GM18505 (cell line): ENCODE measurements around the gene NTPCR.

Source experiments
- ATAC-seq: cut with Tn5 transposase; IDR thresholded peaks from one replicate; pipeline ENCODE4 v1.9.1; 2021; ENCODE audit not compliant: unreplicated experiment
- POLR2A ChIP-seq: IDR thresholded peaks from 4 replicates; pipeline ENCODE4 v1.6.1; 2011; ENCODE audit warnings: borderline replicate concordance; ENCODE audit not compliant: insufficient read depth, insufficient read length; ENCODE audit errors: extremely low read depth

Gene NTPCR

DNA sequence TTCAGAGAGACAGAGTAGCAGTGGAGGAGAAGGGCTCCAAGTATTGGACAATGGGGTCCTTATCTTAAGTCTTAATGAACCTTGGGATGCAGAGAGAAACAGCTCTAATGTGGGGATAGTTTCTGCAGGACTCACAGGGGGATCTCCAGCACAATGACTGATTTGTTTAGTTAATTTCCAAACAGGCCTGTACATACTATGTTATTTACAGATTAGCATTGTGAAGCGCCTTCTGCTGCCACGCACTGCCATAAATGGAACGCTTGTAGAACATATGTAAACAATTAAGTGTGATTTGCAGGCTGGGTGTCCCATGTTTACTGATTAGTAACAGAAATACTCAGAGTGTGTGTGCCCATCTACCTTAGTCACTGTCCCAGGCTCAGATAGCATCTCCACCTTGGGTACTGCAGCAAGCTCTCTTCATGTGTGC, 56.1 kb downstream of the NTPCR start:
- no peak for ATAC-seq
- TF ChIP-seq POLR2A = no peak

DNA sequence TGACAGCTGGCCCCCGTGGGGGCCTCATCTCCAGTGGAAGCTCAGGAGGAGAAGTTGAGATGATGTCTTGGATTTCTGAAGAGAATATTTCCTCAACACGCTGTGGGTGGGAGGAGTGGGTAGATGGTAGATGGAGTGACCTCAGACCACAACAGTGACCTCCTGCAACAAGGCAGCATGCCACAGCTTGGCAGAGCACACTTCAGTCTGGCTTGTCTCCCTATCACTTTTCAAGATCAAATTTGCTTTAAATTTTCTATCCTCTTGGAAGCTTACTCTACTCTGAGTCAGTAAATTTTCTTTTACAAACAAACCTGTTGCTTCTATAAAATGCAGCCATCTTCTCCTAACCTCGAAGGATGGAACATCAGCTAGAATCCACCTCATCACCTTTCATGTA, 59.7 kb downstream of the NTPCR start:
- no peak for TF ChIP-seq POLR2A
- ATAC-seq = no peak

GRCh38 chr1:233012021-233012420, 61.6 kb downstream of the NTPCR start:
- TF ChIP-seq POLR2A = no peak
- ATAC-seq = no peak

- no peak for TF ChIP-seq POLR2A
- ATAC-seq = no peak
These were observed 65.6 kb downstream of the NTPCR start for GRCh38 chr1:233015965-233016364.

DNA sequence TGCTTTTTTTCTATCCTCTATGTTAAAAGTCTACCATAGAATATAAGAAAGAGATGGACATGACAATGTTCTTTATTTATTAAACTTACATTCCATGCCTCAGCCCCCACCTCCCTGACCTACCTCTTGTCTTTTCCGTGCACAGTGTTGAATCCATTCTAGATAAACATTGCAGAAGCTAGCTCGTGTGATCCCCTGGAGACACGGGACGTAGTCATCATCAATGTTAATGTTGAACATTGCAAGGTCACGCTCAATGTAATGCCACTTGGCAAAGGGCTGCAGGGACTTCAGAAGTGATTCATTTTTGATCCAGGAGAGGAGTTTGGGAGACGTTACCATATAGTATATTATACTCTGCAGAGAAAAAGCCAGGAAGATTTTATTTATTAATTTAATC, 66.4 kb downstream of the NTPCR start:
- ATAC-seq = no peak
- TF ChIP-seq POLR2A = no peak

GRCh38 chr1:233019083-233019482, 68.7 kb downstream of the NTPCR start:
- TF ChIP-seq POLR2A = no peak
- no peak for ATAC-seq

GRCh38 chr1:233019778-233020325, 69.4 kb downstream of the NTPCR start:
- ATAC-seq = no peak
- TF ChIP-seq POLR2A = no peak

GRCh38 chr1:233020426-233020825, 70.0 kb downstream of the NTPCR start:
- TF ChIP-seq POLR2A = no peak
- no peak for ATAC-seq

DNA sequence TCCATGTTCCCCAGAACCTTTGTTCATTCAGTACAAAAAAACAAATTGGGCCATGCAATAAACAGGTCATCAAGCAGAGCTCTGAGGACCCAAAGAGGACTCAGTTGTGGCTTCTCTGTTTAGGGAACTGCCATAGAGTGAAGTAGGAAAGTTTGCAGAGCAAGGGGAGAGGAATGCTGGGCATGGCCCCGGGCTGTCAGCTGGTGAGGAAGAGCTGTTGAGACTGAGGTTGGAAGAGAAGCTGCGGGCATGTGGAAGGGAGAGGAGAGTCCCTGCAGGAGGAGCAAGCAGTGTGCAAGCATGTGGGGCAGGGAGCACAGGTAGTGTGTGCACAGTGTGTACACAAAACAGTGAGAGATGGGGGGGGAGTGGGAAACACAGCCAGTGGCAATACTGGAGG, 71.8 kb downstream of the NTPCR start:
- no peak for TF ChIP-seq POLR2A
- ATAC-seq = no peak

- ATAC-seq = no peak
- TF ChIP-seq POLR2A = no peak
These were observed 73.8 kb downstream of the NTPCR start for GRCh38 chr1:233024199-233024598.

GRCh38 chr1:233025157-233025556, 74.7 kb downstream of the NTPCR start:
- TF ChIP-seq POLR2A = no peak
- no peak for ATAC-seq

GRCh38 chr1:233025567-233025966, 75.2 kb downstream of the NTPCR start:
- TF ChIP-seq POLR2A = no peak
- no peak for ATAC-seq

GRCh38 chr1:233027046-233027445, 76.6 kb downstream of the NTPCR start:
- TF ChIP-seq POLR2A = no peak
- no peak for ATAC-seq

- TF ChIP-seq POLR2A = no peak
- ATAC-seq = no peak
These were observed 81.1 kb downstream of the NTPCR start for GRCh38 chr1:233031521-233031920.

- ATAC-seq = no peak
- no peak for TF ChIP-seq POLR2A
These were observed 82.5 kb downstream of the NTPCR start for GRCh38 chr1:233032916-233033315.
